Measurements from ENCODE around the gene HACD3. TPM values are rescaled to one million over a fixed set of nuclear protein-coding genes. Genes with fewer than 3 reads are reported as not detected.

The HACD3 gene
- total RNA-seq, 1 donor from 2014 or later: 129 TPM

- H3K79me2 ChIP-seq (ENCODE audit: insufficient read depth, low read length): no peaks in the 10 kb centered on the region
- H3K4me2 ChIP-seq (ENCODE audit: low read length): no peak overlapping the region
- no peaks in the 10 kb centered on the region for H3K4me1 Mint-ChIP-seq (ENCODE audit: low read depth, unreplicated experiment)
- no peak overlapping the region for H3K4me3 Mint-ChIP-seq (ENCODE audit: unreplicated experiment)
- H3K36me3 ChIP-seq (ENCODE audit: insufficient read depth, low read length): peaks cover 56% of the 10 kb centered on the region
- no peak overlapping the region for H3K27ac ChIP-seq (ENCODE audit: low read depth, low read length)
- H3K4me1 ChIP-seq (ENCODE audit: insufficient read depth, low read length): no peaks in the 10 kb centered on the region
- no peak overlapping the region for H3K4me3 ChIP-seq (ENCODE audit: insufficient read depth, low read depth, low read length)
- no peak for DNase-seq (ENCODE audit: low read depth)
- no peaks in the 10 kb centered on the region for H3K27me3 Mint-ChIP-seq (ENCODE audit: low read depth, unreplicated experiment)
- H3K36me3 Mint-ChIP-seq (ENCODE audit: low read depth, unreplicated experiment): peaks cover 5% of the 10 kb centered on the region
- TF ChIP-seq EZH2 (IDR thresholded peaks at IDR 0.05; ENCODE audit: insufficient read depth, low read length): no peak
- TF ChIP-seq CTCF (IDR thresholded peaks at IDR 0.05; ENCODE audit: insufficient read depth, low read depth, low read length): peak; percentile 16
- no peaks in the 10 kb centered on the region for H4K20me1 ChIP-seq (ENCODE audit: insufficient read depth, low read length)
- H3K9ac ChIP-seq (ENCODE audit: low read length): no peak overlapping the region
- no peaks in the 10 kb centered on the region for H3K9me3 Mint-ChIP-seq (ENCODE audit: unreplicated experiment)
- no peaks in the 10 kb centered on the region for H3K9me3 ChIP-seq (ENCODE audit: insufficient read depth, low read depth, low read length)
- no peak for FAIRE-seq
- H3K27ac Mint-ChIP-seq (ENCODE audit: unreplicated experiment): no peak overlapping the region
- no peaks in the 10 kb centered on the region for H3K27me3 ChIP-seq (ENCODE audit: insufficient read depth, low read length)
- H2AFZ ChIP-seq (ENCODE audit: low read depth, low read length): no peak overlapping the region
Observed at GRCh38 chr15:65595960-65596359, 65.7 kb downstream of the HACD3 start.

- H3K4me1 Mint-ChIP-seq (ENCODE audit: low read depth, unreplicated experiment): no peaks in the 10 kb centered on the region
- no peak overlapping the region for H2AFZ ChIP-seq (ENCODE audit: low read depth, low read length)
- H3K79me2 ChIP-seq (ENCODE audit: insufficient read depth, low read length): no peaks in the 10 kb centered on the region
- no peak overlapping the region for H3K27ac Mint-ChIP-seq (ENCODE audit: unreplicated experiment)
- no peaks in the 10 kb centered on the region for H3K9me3 ChIP-seq (ENCODE audit: insufficient read depth, low read depth, low read length)
- H3K27me3 ChIP-seq (ENCODE audit: insufficient read depth, low read length): no peaks in the 10 kb centered on the region
- no peaks in the 10 kb centered on the region for H4K20me1 ChIP-seq (ENCODE audit: insufficient read depth, low read length)
- H3K27me3 Mint-ChIP-seq (ENCODE audit: low read depth, unreplicated experiment): no peaks in the 10 kb centered on the region
- DNase-seq (ENCODE audit: low read depth): no peak
- no peak for TF ChIP-seq EZH2 (IDR thresholded peaks at IDR 0.05; ENCODE audit: insufficient read depth, low read length)
- TF ChIP-seq CTCF (IDR thresholded peaks at IDR 0.05; ENCODE audit: insufficient read depth, low read depth, low read length): no peak
- H3K9me3 Mint-ChIP-seq (ENCODE audit: unreplicated experiment): no peaks in the 10 kb centered on the region
- no peak overlapping the region for H3K27ac ChIP-seq (ENCODE audit: low read depth, low read length)
- no peak overlapping the region for H3K9ac ChIP-seq (ENCODE audit: low read length)
- no peak overlapping the region for H3K4me3 ChIP-seq (ENCODE audit: insufficient read depth, low read depth, low read length)
- H3K36me3 Mint-ChIP-seq (ENCODE audit: low read depth, unreplicated experiment): peaks cover 5% of the 10 kb centered on the region
- H3K4me1 ChIP-seq (ENCODE audit: insufficient read depth, low read length): no peaks in the 10 kb centered on the region
- no peak for FAIRE-seq
- no peak overlapping the region for H3K4me2 ChIP-seq (ENCODE audit: low read length)
- H3K4me3 Mint-ChIP-seq (ENCODE audit: unreplicated experiment): no peak overlapping the region
- H3K36me3 ChIP-seq (ENCODE audit: insufficient read depth, low read length): peaks cover 43% of the 10 kb centered on the region
Observed at GRCh38 chr15:65598468-65598867, 68.2 kb downstream of the HACD3 start.

GRCh38 chr15:65599677-65600076, 69.4 kb downstream of the HACD3 start:
- no peak overlapping the region for H2AFZ ChIP-seq (ENCODE audit: low read depth, low read length)
- H3K27me3 ChIP-seq (ENCODE audit: insufficient read depth, low read length): no peaks in the 10 kb centered on the region
- no peak overlapping the region for H3K4me2 ChIP-seq (ENCODE audit: low read length)
- H4K20me1 ChIP-seq (ENCODE audit: insufficient read depth, low read length): no peaks in the 10 kb centered on the region
- H3K27me3 Mint-ChIP-seq (ENCODE audit: low read depth, unreplicated experiment): no peaks in the 10 kb centered on the region
- no peaks in the 10 kb centered on the region for H3K4me1 ChIP-seq (ENCODE audit: insufficient read depth, low read length)
- no peak overlapping the region for H3K27ac ChIP-seq (ENCODE audit: low read depth, low read length)
- peaks cover 40% of the 10 kb centered on the region for H3K36me3 ChIP-seq (ENCODE audit: insufficient read depth, low read length)
- no peaks in the 10 kb centered on the region for H3K4me1 Mint-ChIP-seq (ENCODE audit: low read depth, unreplicated experiment)
- TF ChIP-seq EZH2 (IDR thresholded peaks at IDR 0.05; ENCODE audit: insufficient read depth, low read length) (no peak), CTCF (IDR thresholded peaks at IDR 0.05; ENCODE audit: insufficient read depth, low read depth, low read length) (no peak)
- DNase-seq (ENCODE audit: low read depth): no peak
- no peak for FAIRE-seq
- no peak overlapping the region for H3K4me3 Mint-ChIP-seq (ENCODE audit: unreplicated experiment)
- peaks cover 5% of the 10 kb centered on the region for H3K36me3 Mint-ChIP-seq (ENCODE audit: low read depth, unreplicated experiment)
- H3K9me3 Mint-ChIP-seq (ENCODE audit: unreplicated experiment): no peaks in the 10 kb centered on the region
- no peak overlapping the region for H3K27ac Mint-ChIP-seq (ENCODE audit: unreplicated experiment)
- H3K79me2 ChIP-seq (ENCODE audit: insufficient read depth, low read length): no peaks in the 10 kb centered on the region
- H3K9ac ChIP-seq (ENCODE audit: low read length): no peak overlapping the region
- H3K4me3 ChIP-seq (ENCODE audit: insufficient read depth, low read depth, low read length): no peak overlapping the region
- no peaks in the 10 kb centered on the region for H3K9me3 ChIP-seq (ENCODE audit: insufficient read depth, low read depth, low read length)
